GM21447 (cell line): Measurements from ENCODE around the gene TRAM1L1.

Experiments used
- ATAC-seq: cut with Tn5 transposase; IDR thresholded peaks from one replicate; pipeline ENCODE4 v1.9.1; 2021; ENCODE audit not compliant: unreplicated experiment

Gene TRAM1L1

GRCh38 chr4:117084866-117085701, at the start of gene TRAM1L1:
TRAM1L1 (minus strand) TSS chr4:117085576; CDS start chr4:117085393, 183 bp downstream.
- ATAC-seq = no peak

- ATAC-seq = no peak
Observed at GRCh38 chr4:117134386-117134785, 49.0 kb upstream of the TRAM1L1 start.

GRCh38 chr4:117096886-117097285, 11.5 kb upstream of the TRAM1L1 start:
- no peak for ATAC-seq

GRCh38 chr4:117096462-117096861, 11.1 kb upstream of the TRAM1L1 start:
- no peak for ATAC-seq

- no peak for ATAC-seq
Observed at GRCh38 chr4:117093571-117093970, 8.2 kb upstream of the TRAM1L1 start.

GRCh38 chr4:117077760-117078159, 7.6 kb downstream of the TRAM1L1 start:
- ATAC-seq = no peak

GRCh38 chr4:117068120-117068519, 17.3 kb downstream of the TRAM1L1 start:
- no peak for ATAC-seq

GRCh38 chr4:117063961-117064696, 21.2 kb downstream of the TRAM1L1 start:
- no peak for ATAC-seq

- ATAC-seq = no peak
Observed at GRCh38 chr4:117042962-117043361, 42.4 kb downstream of the TRAM1L1 start.
